ENCODE measurements around the gene VSTM4. TPM values are rescaled to one million over a fixed set of nuclear protein-coding genes. Genes with fewer than 3 reads are reported as not detected.

Gene VSTM4
- total and polyA plus RNA-seq, 9 donors = 17.3 to 68.9 (median 42.9) TPM

DNA sequence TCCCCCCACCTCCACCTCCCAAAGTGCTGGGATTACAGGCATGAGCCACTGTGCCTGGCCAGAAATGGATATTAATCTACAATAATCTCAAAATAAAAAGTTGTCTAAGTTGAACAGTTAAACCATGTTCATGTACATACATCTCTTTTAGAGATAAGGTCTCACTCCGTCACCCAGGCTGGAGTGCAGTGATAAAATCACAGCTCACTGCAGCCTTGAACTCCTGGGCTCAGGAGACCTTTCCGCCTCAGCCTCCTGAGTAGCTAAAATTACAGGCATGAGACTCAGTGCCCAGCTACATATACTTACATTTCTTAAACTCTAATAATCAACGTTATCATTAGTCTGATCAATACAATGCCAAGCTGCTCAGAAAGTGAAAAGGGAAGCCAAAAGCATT is 36.2 kb downstream of the VSTM4 start:
- Histone ChIP-seq H3K9me3 (no peaks in the 10 kb centered on the region), H3K4me3 (no peak overlapping the region), H3K27ac (no peak overlapping the region), H3K36me3 (no peaks in the 10 kb centered on the region), H3K27me3 (no peaks in the 10 kb centered on the region), H3K4me1 (ENCODE audit: insufficient read depth) (peaks cover 35% of the 10 kb centered on the region)
- no peak for DNase-seq
- TF ChIP-seq POLR2A (IDR thresholded peaks at IDR 0.05) (no peak), EP300 (IDR thresholded peaks at IDR 0.05) (no peak)
- TF ChIP-seq, protein P1, sequence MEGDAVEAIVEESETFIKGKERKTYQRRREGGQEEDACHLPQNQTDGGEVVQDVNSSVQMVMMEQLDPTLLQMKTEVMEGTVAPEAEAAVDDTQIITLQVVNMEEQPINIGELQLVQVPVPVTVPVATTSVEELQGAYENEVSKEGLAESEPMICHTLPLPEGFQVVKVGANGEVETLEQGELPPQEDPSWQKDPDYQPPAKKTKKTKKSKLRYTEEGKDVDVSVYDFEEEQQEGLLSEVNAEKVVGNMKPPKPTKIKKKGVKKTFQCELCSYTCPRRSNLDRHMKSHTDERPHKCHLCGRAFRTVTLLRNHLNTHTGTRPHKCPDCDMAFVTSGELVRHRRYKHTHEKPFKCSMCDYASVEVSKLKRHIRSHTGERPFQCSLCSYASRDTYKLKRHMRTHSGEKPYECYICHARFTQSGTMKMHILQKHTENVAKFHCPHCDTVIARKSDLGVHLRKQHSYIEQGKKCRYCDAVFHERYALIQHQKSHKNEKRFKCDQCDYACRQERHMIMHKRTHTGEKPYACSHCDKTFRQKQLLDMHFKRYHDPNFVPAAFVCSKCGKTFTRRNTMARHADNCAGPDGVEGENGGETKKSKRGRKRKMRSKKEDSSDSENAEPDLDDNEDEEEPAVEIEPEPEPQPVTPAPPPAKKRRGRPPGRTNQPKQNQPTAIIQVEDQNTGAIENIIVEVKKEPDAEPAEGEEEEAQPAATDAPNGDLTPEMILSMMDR (IDR thresholded peaks at IDR 0.05) = no peak
- intact Hi-C loops (cut with DNase I) = loop anchor here in 2 of 4 donors (5.0 kb wide), 2 partner anchors 67 to 1543 kb away; partner anchors contain the start of gene SGMS1 (in 1 of the 2)
- WGBS, 3 donors = 51 to 71% (median 59%) methylated on average over 3 of the region's 3 CpGs

DNA sequence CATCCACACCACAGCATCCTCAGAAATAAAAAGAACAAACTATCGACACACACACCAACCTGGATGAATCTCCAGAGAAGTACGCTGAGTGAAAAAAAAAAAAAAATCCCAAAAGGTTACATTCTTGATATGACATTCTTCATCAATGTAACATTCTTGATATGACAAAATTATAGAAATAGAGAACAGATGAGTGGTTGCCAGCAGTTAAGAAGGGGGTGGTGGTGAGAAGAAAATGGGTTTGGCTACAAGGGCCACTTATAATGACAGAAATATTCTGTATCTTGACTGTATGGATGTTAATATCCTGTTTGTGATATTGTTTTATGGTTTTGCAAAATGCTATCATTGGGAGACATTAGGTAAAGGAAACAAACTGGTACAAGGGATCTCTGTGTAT is 36.9 kb downstream of the VSTM4 start:
- Histone ChIP-seq H3K4me1 (ENCODE audit: insufficient read depth) (peaks cover 32% of the 10 kb centered on the region), H3K27me3 (no peaks in the 10 kb centered on the region), H3K27ac (no peak overlapping the region), H3K36me3 (no peaks in the 10 kb centered on the region), H3K4me3 (no peak overlapping the region), H3K9me3 (no peaks in the 10 kb centered on the region)
- DNase-seq = no peak
- 90 to 95% (median 95%) methylated on average over 2 of the region's 2 CpGs for WGBS, 3 donors
- TF ChIP-seq POLR2A (IDR thresholded peaks at IDR 0.05) (no peak), EP300 (IDR thresholded peaks at IDR 0.05) (no peak)
- TF ChIP-seq, protein P1 (IDR thresholded peaks at IDR 0.05) = no peak
- intact Hi-C loops (cut with DNase I) = loop anchor here in 2 of 4 donors (5.0 kb wide), 2 partner anchors 66 to 1544 kb away; partner anchors contain the start of gene SGMS1 (in 1 of the 2)

DNA sequence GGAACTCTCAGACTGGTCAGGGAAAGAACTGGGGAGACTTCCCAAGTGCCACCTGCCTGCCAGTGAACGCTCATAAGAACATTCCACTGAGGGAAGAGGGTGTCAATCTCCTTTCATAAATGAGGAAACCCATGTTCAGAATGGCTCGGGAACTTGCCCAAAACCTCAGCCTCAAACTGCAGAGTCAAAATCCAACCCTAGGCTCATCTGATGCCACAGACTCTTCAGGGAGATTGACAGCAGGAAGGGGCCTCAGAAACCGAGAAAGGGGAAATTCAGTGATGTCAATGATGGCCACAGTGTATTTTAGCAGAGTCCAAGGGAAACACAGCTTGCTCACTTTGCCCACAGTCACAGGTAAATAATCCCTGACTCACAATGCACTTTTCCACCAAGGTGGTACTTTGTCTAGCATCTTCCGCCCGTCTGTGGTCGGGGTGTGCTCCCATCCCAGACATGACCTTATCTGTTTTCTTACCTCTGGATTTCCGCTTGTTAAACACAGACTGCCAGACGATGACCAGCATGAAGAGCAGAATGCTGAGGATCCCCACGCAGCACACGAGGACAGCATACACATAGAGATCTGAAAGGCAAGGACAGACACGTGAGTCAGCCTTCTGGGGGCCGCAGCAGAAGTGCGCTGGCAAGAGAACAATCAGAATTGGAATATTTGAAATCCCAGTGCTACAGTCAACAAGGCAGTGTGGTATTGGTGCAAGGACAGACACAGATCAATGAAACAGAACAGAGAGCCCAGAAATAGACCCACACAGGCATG is 38.4 kb downstream of the VSTM4 start:
- no peaks in the 10 kb centered on the region for H3K36me3 ChIP-seq
- no peaks in the 10 kb centered on the region for H3K27me3 ChIP-seq
- no peaks in the 10 kb centered on the region for H3K9me3 ChIP-seq
- intact Hi-C loops (cut with DNase I) = loop anchor here in 2 of 4 donors (5.0 kb wide), 2 partner anchors 65 to 1545 kb away; partner anchors contain the start of gene SGMS1 (in 1 of the 2)
- TF ChIP-seq POLR2A (IDR thresholded peaks at IDR 0.05) = no peak
- TF ChIP-seq, protein P1 (IDR thresholded peaks at IDR 0.05) = no peak
- TF ChIP-seq EP300 (IDR thresholded peaks at IDR 0.05) = no peak
- no peak overlapping the region for H3K4me3 ChIP-seq
- no peak overlapping the region for H3K27ac ChIP-seq
- DNase-seq = peak in 2 of 5 donors; percentile 18 to 28
- 61 to 76% (median 66%) methylated on average over 13 of the region's 13 CpGs for WGBS, 3 donors
- peaks cover 21% of the 10 kb centered on the region for H3K4me1 ChIP-seq (ENCODE audit: insufficient read depth)

DNA sequence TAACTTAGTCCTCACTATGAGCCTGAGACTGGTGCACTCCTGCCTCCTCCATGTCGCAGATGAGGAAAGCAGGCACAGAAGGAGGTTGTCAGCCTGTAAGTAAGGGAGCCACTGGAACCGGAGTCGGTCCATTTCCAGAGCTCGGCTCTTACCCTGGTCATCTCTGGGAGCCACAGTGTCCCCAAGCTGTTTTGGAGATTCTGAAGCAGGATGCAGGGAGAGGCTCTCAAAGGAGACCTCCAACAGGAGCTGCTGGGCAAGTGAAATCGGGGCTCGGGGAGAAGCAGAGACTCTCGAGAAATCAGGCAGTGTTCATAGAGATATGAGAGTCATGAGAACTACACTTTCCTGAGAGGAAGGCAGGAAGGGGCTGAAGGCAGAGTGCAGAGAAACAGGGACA is 39.0 kb downstream of the VSTM4 start:
- intact Hi-C loops (cut with DNase I) = loop anchor here in 2 of 4 donors (5.0 kb wide), 2 partner anchors 64 to 1546 kb away; partner anchors contain the start of gene SGMS1 (in 1 of the 2)
- no peak for DNase-seq
- Histone ChIP-seq H3K4me3 (no peak overlapping the region), H3K4me1 (ENCODE audit: insufficient read depth) (peaks cover 21% of the 10 kb centered on the region), H3K27me3 (no peaks in the 10 kb centered on the region), H3K27ac (no peak overlapping the region), H3K9me3 (no peaks in the 10 kb centered on the region), H3K36me3 (no peaks in the 10 kb centered on the region)
- 90 to 93% (median 92%) methylated on average over 7 of the region's 7 CpGs for whole genome bisulfite sequencing, 3 donors
- TF ChIP-seq, protein P1 (IDR thresholded peaks at IDR 0.05) = no peak
- TF ChIP-seq POLR2A (IDR thresholded peaks at IDR 0.05) (no peak), EP300 (IDR thresholded peaks at IDR 0.05) (no peak)

Data from ovary (tissue), 9 donors.